ENCODE results near the gene SYT14.
A peak's percentile ranks its signal among the peaks of the same experiment; 100 is the strongest.
"Not testable (repeated sequence)": the region's sequence is repeated elsewhere in the genome, so short reads cannot be mapped to it uniquely, and the experiment has no call there.

The SYT14 gene

GRCh38 chr1:209945377-209945776, 7.4 kb downstream of the SYT14 start:
- DNase-seq (ENCODE audit: low spot score), result no peak

- DNase-seq (ENCODE audit: low spot score), result no peak
Observed at GRCh38 chr1:209948155-209948554, 10.1 kb downstream of the SYT14 start.

GRCh38 chr1:209956116-209956515, 18.1 kb downstream of the SYT14 start:
- no peak for DNase-seq (ENCODE audit: low spot score)

- no peak for DNase-seq (ENCODE audit: low spot score)
Observed at GRCh38 chr1:209959623-209960022, 21.6 kb downstream of the SYT14 start.

GRCh38 chr1:209960926-209961325, 22.9 kb downstream of the SYT14 start:
- DNase-seq (ENCODE audit: low spot score), result no peak

GRCh38 chr1:209962388-209962787, 24.4 kb downstream of the SYT14 start:
- DNase-seq (ENCODE audit: low spot score), result no peak

- DNase-seq (ENCODE audit: low spot score), result no peak
Observed at GRCh38 chr1:209962856-209963255, 24.8 kb downstream of the SYT14 start.

- no peak for DNase-seq (ENCODE audit: low spot score)
Observed at GRCh38 chr1:209965996-209966395, 28.0 kb downstream of the SYT14 start.

- DNase-seq (ENCODE audit: low spot score), result not testable (repeated sequence)
Observed at GRCh38 chr1:209978721-209979120, 40.7 kb downstream of the SYT14 start.

- DNase-seq (ENCODE audit: low spot score), result no peak
Observed at GRCh38 chr1:209983953-209984352, 45.9 kb downstream of the SYT14 start.

- DNase-seq (ENCODE audit: low spot score), result no peak
Observed at GRCh38 chr1:209985002-209985401, 47.0 kb downstream of the SYT14 start.

- no peak for DNase-seq (ENCODE audit: low spot score)
Observed at GRCh38 chr1:209988706-209989105, 50.7 kb downstream of the SYT14 start.

- peak; percentile 76 for DNase-seq (ENCODE audit: low spot score)
Observed at GRCh38 chr1:209989525-209989924, 51.5 kb downstream of the SYT14 start.

- DNase-seq (ENCODE audit: low spot score), result no peak
Observed at GRCh38 chr1:209993061-209993830, 55.2 kb downstream of the SYT14 start.

- no peak for DNase-seq (ENCODE audit: low spot score)
Observed at GRCh38 chr1:209996348-209996747, 58.3 kb downstream of the SYT14 start.

GRCh38 chr1:209999005-209999404, 61.0 kb downstream of the SYT14 start:
- DNase-seq (ENCODE audit: low spot score), result no peak

GRCh38 chr1:210001751-210002150, 63.7 kb downstream of the SYT14 start:
- peak; percentile 32 for DNase-seq (ENCODE audit: low spot score)

- DNase-seq (ENCODE audit: low spot score), result no peak
Observed at GRCh38 chr1:210003501-210003900, 65.5 kb downstream of the SYT14 start.

- no peak for DNase-seq (ENCODE audit: low spot score)
Observed at GRCh38 chr1:210010161-210010560, 72.1 kb downstream of the SYT14 start.

GRCh38 chr1:210021145-210021860, 83.3 kb downstream of the SYT14 start:
- no peak for DNase-seq (ENCODE audit: low spot score)

- DNase-seq (ENCODE audit: low spot score), result no peak
Observed at GRCh38 chr1:210022044-210022443, 84.0 kb downstream of the SYT14 start.

GRCh38 chr1:210024282-210024681, 86.3 kb downstream of the SYT14 start:
- no peak for DNase-seq (ENCODE audit: low spot score)

- DNase-seq (ENCODE audit: low spot score), result no peak
Observed at GRCh38 chr1:210024996-210025395, 87.0 kb downstream of the SYT14 start.

- peak; percentile 21 for DNase-seq (ENCODE audit: low spot score)
Observed at GRCh38 chr1:210025870-210026269, 87.9 kb downstream of the SYT14 start.
